GM23338 (cell line): ENCODE measurements around the gene TICRR. TPM values are rescaled to one million over a fixed set of nuclear protein-coding genes. Genes with fewer than 3 reads are reported as not detected.

Source experiments
- ATAC-seq: fragments of 200-7000 bp; cut with Tn5 transposase; 3 replicates; pipeline ENCODE4 v1.9.1; 2020
- DNase-seq: peaks from one replicate; pipeline ENCODE4 v3.0.0-alpha.2; 2015; ENCODE audit warnings: low spot score
- H2AFZ ChIP-seq: fragments of 200-600 bp; sonication (generic); 2 replicates; pipeline ENCODE4 v1.8.0; 2016; ENCODE audit warnings: antibody characterized with exemption, mild to moderate bottlenecking, moderate library complexity
- H3F3A ChIP-seq: fragments of 200-600 bp; sonication (generic); replicated peaks from 2 replicates; pipeline ENCODE4 v1.8.0; 2017; ENCODE audit warnings: antibody characterized with exemption, mixed run types, low read depth
- H3K27ac ChIP-seq: fragments of 200-600 bp; sonication (generic); 2 replicates; pipeline ENCODE4 v1.6.1; 2016; ENCODE audit warnings: low read depth
- H3K27me3 ChIP-seq: fragments of 200-600 bp; sonication (generic); 2 replicates; pipeline ENCODE4 v1.8.0; 2016; ENCODE audit warnings: mild to moderate bottlenecking, mixed run types, moderate library complexity; ENCODE audit not compliant: insufficient read depth
- H3K36me3 ChIP-seq: fragments of 200-600 bp; sonication (generic); 2 replicates; pipeline ENCODE4 v1.8.0; 2016; ENCODE audit warnings: mild to moderate bottlenecking; ENCODE audit not compliant: insufficient read depth
- H3K4me1 ChIP-seq: fragments of 200-600 bp; sonication (generic); 2 replicates; pipeline ENCODE4 v1.8.0; 2016; ENCODE audit warnings: mild to moderate bottlenecking, moderate library complexity; ENCODE audit not compliant: insufficient read depth
- H3K4me2 ChIP-seq: fragments of 200-600 bp; sonication (generic); 2 replicates; pipeline ENCODE4 v1.7.1; 2017; ENCODE audit warnings: mixed run types
- H3K4me3 ChIP-seq: fragments of 200-600 bp; sonication (generic); 2 replicates; pipeline ENCODE4 v1.6.1; 2016; ENCODE audit warnings: mixed run types
- H3K79me2 ChIP-seq: fragments of 200-600 bp; sonication (generic); replicated peaks from 2 replicates; pipeline ENCODE4 v1.8.0; 2017; ENCODE audit warnings: mild to moderate bottlenecking; ENCODE audit not compliant: insufficient read depth
- H3K9me2 ChIP-seq: fragments of 200-600 bp; sonication (generic); 2 replicates; pipeline ENCODE4 v1.8.0; 2017; ENCODE audit not compliant: insufficient read depth
- H4K20me1 ChIP-seq: fragments of 200-600 bp; sonication (generic); replicated peaks from 2 replicates; pipeline ENCODE4 v1.8.0; 2017; ENCODE audit warnings: mild to moderate bottlenecking; ENCODE audit not compliant: insufficient read depth
- H3K27ac Mint-ChIP-seq: 2 replicates; pipeline ENCODE4 v1.8.0; 2020; ENCODE audit warnings: inconsistent platforms, mild to moderate bottlenecking, moderate library complexity, mixed read lengths
- H3K27me3 Mint-ChIP-seq: 3 replicates; pipeline ENCODE4 v1.8.0; 2022; ENCODE audit warnings: low read depth, mild to moderate bottlenecking, moderate library complexity, mixed read lengths, inconsistent platforms; ENCODE audit not compliant: insufficient read depth, poor library complexity
- H3K36me3 Mint-ChIP-seq: 3 replicates; pipeline ENCODE4 v1.8.0; 2021; ENCODE audit warnings: low read depth, mild to moderate bottlenecking, inconsistent platforms, moderate library complexity, mixed read lengths
- H3K4me1 Mint-ChIP-seq: 3 replicates; pipeline ENCODE4 v1.8.0; 2020; ENCODE audit warnings: mild to moderate bottlenecking, inconsistent platforms, mixed read lengths
- H3K4me3 Mint-ChIP-seq: 3 replicates; pipeline ENCODE4 v1.8.0; 2021; ENCODE audit warnings: moderate library complexity, mild to moderate bottlenecking, inconsistent platforms, mixed read lengths
- H3K9me3 Mint-ChIP-seq: 3 replicates; pipeline ENCODE4 v1.8.0; 2020; ENCODE audit warnings: moderate library complexity, mild to moderate bottlenecking, inconsistent platforms, mixed read lengths
- CREB1 ChIP-seq: fragments of 250-450 bp; sonication (Bioruptor Pico); IDR thresholded peaks from 2 replicates; pipeline ENCODE4 v1.5.0; 2020; ENCODE audit warnings: low read depth, mild to moderate bottlenecking, moderate library complexity
- CTCF ChIP-seq, 2 experiments: fragments of 200-600 bp in 1 of 2; sonication (generic) in 1 of 2; conservative IDR thresholded peaks; 2 replicates each; pipeline versions ENCODE4 v1.5.1 to v1.6.1; 2016 to 2017; ENCODE audit warnings: antibody characterized with exemption in 2 of 2, low read depth in 2 of 2, mild to moderate bottlenecking in 2 of 2, moderate library complexity in 1 of 2
- EZH2 ChIP-seq: fragments of 200-600 bp; sonication (generic); IDR thresholded peaks from one replicate; pipeline ENCODE4 v1.8.0; 2017; ENCODE audit warnings: antibody characterized with exemption, mild to moderate bottlenecking, low read depth; ENCODE audit not compliant: unreplicated experiment
- POLR2AphosphoS5 ChIP-seq: IDR thresholded peaks from 2 replicates; pipeline ENCODE4 v1.6.1; 2016; ENCODE audit warnings: antibody characterized with exemption, low read depth
- ZNF462 ChIP-seq: fragments of 250-450 bp; sonication (Bioruptor Pico); IDR thresholded peaks from 2 replicates; pipeline ENCODE4 v1.5.0; 2020; ENCODE audit warnings: mild to moderate bottlenecking, moderate library complexity
- polyA plus RNA-seq: library from polyadenylated mRNA; unstranded; fragments of >200 nt; fragmentation: Nextera tagmentation; extraction: Ambion mirVana; gene quantifications from 2 replicates; pipeline ENCODE4 v1.2.1, GENCODE V29; 2016
- total RNA-seq: library from RNA; depleted of rRNA; stranded (reverse); fragments of >200 nt; shearing (Covaris generic); gene quantifications from 2 replicates; pipeline ENCODE4 v1.2.3, GENCODE V29; 2014

TICRR gene
- total and polyA plus RNA-seq, 2 experiments from 2014 or later, result 11.2 to 42.3 TPM

GRCh38 chr15:89526181-89526580 lies 49.1 kb upstream of the TICRR start (continued):
- TF ChIP-seq ZNF462 (CRISPR knock-in tag) (no peak), CTCF (conservative IDR thresholded peaks at IDR 0.05; ENCODE audit: low read depth in 2 of 2) (no peak), CREB1 (CRISPR knock-in tag) (no peak), POLR2AphosphoS5 (no peak)

GRCh38 chr15:89526601-89527441 lies 48.4 kb upstream of the TICRR start:
- no peaks in the 10 kb centered on the region; the same call in 2 of the 3 replicates for H3K9me3 Mint-ChIP-seq
- Histone ChIP-seq H3K27ac (no peak overlapping the region), H2AFZ (no peak overlapping the region), H3K4me1 (no peaks in the 10 kb centered on the region), H3K27me3 (no peaks in the 10 kb centered on the region), H4K20me1 (no peaks in the 10 kb centered on the region), H3K9me2 (no peaks in the 10 kb centered on the region), H3K4me2 (no peak overlapping the region), H3F3A (no peaks in the 10 kb centered on the region), H3K36me3 (no peaks in the 10 kb centered on the region), H3K4me3 (no peak overlapping the region), H3K79me2 (no peaks in the 10 kb centered on the region)
- H3K36me3 Mint-ChIP-seq, result no peaks in the 10 kb centered on the region
- peaks cover 3% of the 10 kb centered on the region; the same call in 2 of the 3 replicates for H3K4me1 Mint-ChIP-seq
- H3K27ac Mint-ChIP-seq, result no peak overlapping the region
- peaks cover 5% of the 10 kb centered on the region for H3K27me3 Mint-ChIP-seq
- DNase-seq (no peak), ATAC-seq (no peak; the same call in 2 of the 3 replicates)
- no peak overlapping the region for H3K4me3 Mint-ChIP-seq
- TF ChIP-seq CREB1 (CRISPR knock-in tag) (no peak), CTCF (conservative IDR thresholded peaks at IDR 0.05; ENCODE audit: low read depth in 2 of 2) (no peak), EZH2 (no peak)
